ENCODE data around the gene PALM. TPM values are rescaled to one million over a fixed set of nuclear protein-coding genes. Genes with fewer than 3 reads are reported as not detected.

PALM gene
- total RNA-seq, 1 experiment from 2014 or later = 18.5 TPM

DNA sequence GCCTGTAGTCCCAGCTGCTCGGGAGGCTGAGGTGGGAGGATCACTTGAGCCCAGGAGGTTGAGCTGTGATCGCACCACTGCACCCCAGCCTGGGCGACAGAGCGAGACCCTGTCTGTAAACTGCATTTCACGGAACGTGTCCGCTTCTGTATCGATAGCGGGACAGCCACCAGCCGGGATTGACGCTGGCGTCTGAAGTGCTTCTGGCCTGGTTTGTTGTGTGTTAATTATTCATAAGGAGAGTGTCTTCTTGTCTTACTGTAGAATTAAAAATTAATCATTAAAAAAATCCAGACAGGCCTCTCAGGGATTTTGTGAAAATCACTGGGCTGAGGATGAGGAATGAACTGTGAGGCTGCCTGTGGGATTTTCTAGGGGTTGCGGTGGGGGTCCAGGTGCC, 26.0 kb downstream of the PALM start:
- H3K56ac ChIP-seq (ENCODE audit: insufficient read length, low read depth, low read length) = no peak overlapping the region
- no peaks in the 10 kb centered on the region for H3K27me3 ChIP-seq (ENCODE audit: insufficient read depth, low read length)
- H3K4ac ChIP-seq (ENCODE audit: low read depth, low read length) = no peak overlapping the region
- H3K23me2 ChIP-seq (ENCODE audit: insufficient read length, low read depth, low read length, poor library complexity, severe bottlenecking) = no peaks in the 10 kb centered on the region
- no peaks in the 10 kb centered on the region for H3K4me1 ChIP-seq (ENCODE audit: insufficient read depth, low read length)
- DNase-seq = no peak
- H3K9ac ChIP-seq (ENCODE audit: extremely low read depth, insufficient read length, low read length) = no peak overlapping the region
- WGBS (ENCODE audit: extremely low coverage, insufficient read length, low lambda C conversion rate) = no CpG with 5 or more reads among the region's 13 CpGs
- TF ChIP-seq, protein P1, sequence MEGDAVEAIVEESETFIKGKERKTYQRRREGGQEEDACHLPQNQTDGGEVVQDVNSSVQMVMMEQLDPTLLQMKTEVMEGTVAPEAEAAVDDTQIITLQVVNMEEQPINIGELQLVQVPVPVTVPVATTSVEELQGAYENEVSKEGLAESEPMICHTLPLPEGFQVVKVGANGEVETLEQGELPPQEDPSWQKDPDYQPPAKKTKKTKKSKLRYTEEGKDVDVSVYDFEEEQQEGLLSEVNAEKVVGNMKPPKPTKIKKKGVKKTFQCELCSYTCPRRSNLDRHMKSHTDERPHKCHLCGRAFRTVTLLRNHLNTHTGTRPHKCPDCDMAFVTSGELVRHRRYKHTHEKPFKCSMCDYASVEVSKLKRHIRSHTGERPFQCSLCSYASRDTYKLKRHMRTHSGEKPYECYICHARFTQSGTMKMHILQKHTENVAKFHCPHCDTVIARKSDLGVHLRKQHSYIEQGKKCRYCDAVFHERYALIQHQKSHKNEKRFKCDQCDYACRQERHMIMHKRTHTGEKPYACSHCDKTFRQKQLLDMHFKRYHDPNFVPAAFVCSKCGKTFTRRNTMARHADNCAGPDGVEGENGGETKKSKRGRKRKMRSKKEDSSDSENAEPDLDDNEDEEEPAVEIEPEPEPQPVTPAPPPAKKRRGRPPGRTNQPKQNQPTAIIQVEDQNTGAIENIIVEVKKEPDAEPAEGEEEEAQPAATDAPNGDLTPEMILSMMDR (conservative IDR thresholded peaks at IDR 0.05) = no peak
- H4K91ac ChIP-seq (ENCODE audit: insufficient read length, low read depth, low read length) = no peak overlapping the region
- no peaks in the 10 kb centered on the region for H3K79me2 ChIP-seq (ENCODE audit: insufficient read depth, low read length)
- H3K4me2 ChIP-seq (ENCODE audit: insufficient read depth, insufficient read length, low read length) = no peak overlapping the region
- H3K9me3 ChIP-seq (ENCODE audit: control insufficient read depth, low read depth, low read length) = no peaks in the 10 kb centered on the region
- H3K23ac ChIP-seq (ENCODE audit: insufficient read length, low read depth, low read length) = no peak overlapping the region
- H2AFZ ChIP-seq (ENCODE audit: low read length) = no peak overlapping the region
- H4K5ac ChIP-seq (ENCODE audit: insufficient read length, low read depth, low read length) = no peak overlapping the region
- no peak overlapping the region for H2AK5ac ChIP-seq (ENCODE audit: insufficient read length, low read length)
- no peak overlapping the region for H2BK20ac ChIP-seq (ENCODE audit: low read depth, low read length, poor library complexity, severe bottlenecking)
- no peaks in the 10 kb centered on the region for H3K9me3 Mint-ChIP-seq
- no peaks in the 10 kb centered on the region for H4K20me1 ChIP-seq (ENCODE audit: control insufficient read depth, insufficient read depth, insufficient read length)
- no peak overlapping the region for H3K27ac Mint-ChIP-seq
- no peak overlapping the region for H3K4me3 Mint-ChIP-seq
- no peak overlapping the region for H2BK120ac ChIP-seq (ENCODE audit: low read depth, low read length, poor library complexity, severe bottlenecking)
- H3K4me1 Mint-ChIP-seq = peaks cover 0 to 4% of the 10 kb centered on the region in 2 experiments; a peak in 2 of 4 replicates
- H3K36me3 Mint-ChIP-seq (ENCODE audit: insufficient read depth in 1 of 3, low read depth in 3 of 3) = peaks cover 0 to 4% (median 0%) of the 10 kb centered on the region in 3 experiments; a peak in 3 of 7 replicates
- H3K79me1 ChIP-seq (ENCODE audit: insufficient read depth, low read depth, low read length, poor library complexity, severe bottlenecking) = no peaks in the 10 kb centered on the region
- no peak overlapping the region for H2BK5ac ChIP-seq (ENCODE audit: insufficient read length, low read length)
- no peak overlapping the region for H3K14ac ChIP-seq (ENCODE audit: insufficient read depth, low read length)
- H3K27me3 Mint-ChIP-seq (ENCODE audit: low read depth) = peaks cover 2% of the 10 kb centered on the region; the same call in 1 of the 2 replicates
- no peak overlapping the region for H4K8ac ChIP-seq (replicated peaks; ENCODE audit: insufficient read length, low read depth, low read length)
- no peak overlapping the region for H3T11ph ChIP-seq (ENCODE audit: low read length)
- no peak overlapping the region for H2BK12ac ChIP-seq (ENCODE audit: insufficient read length, low read depth, low read length)
- H3K18ac ChIP-seq (ENCODE audit: insufficient read length, low read depth, low read length) = no peak overlapping the region
- no peak overlapping the region for H3K27ac ChIP-seq (ENCODE audit: insufficient read length, low read depth, low read length)
- no peak overlapping the region for H2BK15ac ChIP-seq (ENCODE audit: low read depth, low read length)
